DND-41 (cell line): ENCODE results near the gene PHLPP1.

ENCODE experiments used
- ATAC-seq: fragments of 200-7000 bp; cut with Tn5 transposase; 3 replicates; pipeline ENCODE4 v1.9.1; 2021; ENCODE audit warnings: low read depth; ENCODE audit not compliant: insufficient read depth
- DNase-seq: peaks from one replicate; pipeline ENCODE4 v3.0.0-alpha.2; 2020
- H2AFZ ChIP-seq: 2 replicates; pipeline ENCODE4 v1.6.0; 2012; ENCODE audit warnings: low read depth, low read length
- H3K27ac ChIP-seq: 2 replicates; pipeline ENCODE4 v1.5.1; 2012; ENCODE audit warnings: low read length, inconsistent platforms
- H3K27me3 ChIP-seq: fragments of 200-600 bp; sonication (generic); 2 replicates; pipeline ENCODE4 v1.6.0; 2012; ENCODE audit warnings: low read length, mild to moderate bottlenecking, inconsistent platforms; ENCODE audit not compliant: insufficient read depth, poor library complexity
- H3K36me3 ChIP-seq: 2 replicates; pipeline ENCODE4 v1.5.1; 2012; ENCODE audit warnings: low read length, inconsistent platforms; ENCODE audit not compliant: insufficient read depth
- H3K4me1 ChIP-seq: 2 replicates; pipeline ENCODE4 v1.5.1; 2012; ENCODE audit warnings: mild to moderate bottlenecking, low read length; ENCODE audit not compliant: insufficient read depth
- H3K4me2 ChIP-seq: 2 replicates; pipeline ENCODE4 v1.6.0; 2012; ENCODE audit warnings: mild to moderate bottlenecking, moderate library complexity, low read length, inconsistent platforms; ENCODE audit not compliant: insufficient read depth
- H3K4me3 ChIP-seq, 2 experiments: fragments of 200-600 bp in 1 of 2; shearing (Covaris generic) in 1 of 2; 2 replicates each; pipeline ENCODE4 v1.5.1; 2012 to 2016; ENCODE audit warnings: inconsistent platforms in 2 of 2, low read length in 2 of 2, mild to moderate bottlenecking in 2 of 2, low read depth in 1 of 2, moderate library complexity in 1 of 2
- H3K79me2 ChIP-seq: 2 replicates; pipeline ENCODE4 v1.6.0; 2012; ENCODE audit warnings: low read length, inconsistent platforms; ENCODE audit not compliant: insufficient read depth
- H3K9ac ChIP-seq: 2 replicates; pipeline ENCODE4 v1.6.0; 2012; ENCODE audit warnings: low read depth, mild to moderate bottlenecking, inconsistent platforms, low read length, moderate library complexity
- H3K9me3 ChIP-seq: 2 replicates; pipeline ENCODE4 v1.5.1; 2012; ENCODE audit warnings: low read length, moderate library complexity, mild to moderate bottlenecking, inconsistent platforms; ENCODE audit not compliant: insufficient read depth, severe bottlenecking
- H4K20me1 ChIP-seq: 2 replicates; pipeline ENCODE4 v1.6.0; 2012; ENCODE audit warnings: low read length; ENCODE audit not compliant: insufficient read depth
- CTCF ChIP-seq: IDR thresholded peaks from 2 replicates; pipeline ENCODE4 v1.5.1; 2012; ENCODE audit warnings: borderline replicate concordance, low read length, moderate library complexity, mild to moderate bottlenecking; ENCODE audit not compliant: poor library complexity, severe bottlenecking; ENCODE audit errors: extremely low read depth
- EZH2 ChIP-seq: IDR thresholded peaks from 3 replicates; pipeline ENCODE4 v1.6.1; 2012; ENCODE audit warnings: borderline replicate concordance, low read depth, mild to moderate bottlenecking, moderate library complexity, low read length, inconsistent platforms; ENCODE audit not compliant: severe bottlenecking

PHLPP1 gene

DNA sequence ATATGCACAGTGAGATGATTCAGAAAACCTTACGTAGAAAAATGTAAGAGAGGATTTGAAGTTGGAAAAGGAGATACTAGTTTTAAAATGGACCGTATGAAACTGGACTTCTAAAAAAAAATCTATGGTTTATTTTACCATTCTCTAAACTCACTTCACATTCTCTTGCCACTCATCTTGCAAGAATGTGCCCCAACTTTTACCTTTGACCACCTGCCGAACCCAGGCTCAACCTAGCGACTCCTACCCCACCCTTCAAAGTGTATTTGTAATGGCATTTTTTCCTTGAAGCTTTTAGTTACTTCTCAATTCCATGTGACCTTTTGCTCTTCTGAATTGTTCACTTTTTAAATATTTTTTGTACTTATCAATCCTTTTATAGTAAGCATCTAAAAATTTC lies 160.8 kb downstream of the PHLPP1 start:
- Histone ChIP-seq H4K20me1 (no peaks in the 10 kb centered on the region), H3K9ac (no peak overlapping the region), H2AFZ (no peak overlapping the region), H3K4me1 (no peaks in the 10 kb centered on the region), H3K27ac (no peak overlapping the region), H3K27me3 (no peaks in the 10 kb centered on the region), H3K36me3 (no peaks in the 10 kb centered on the region), H3K4me3 (no peak overlapping the region), H3K79me2 (no peaks in the 10 kb centered on the region), H3K4me2 (no peak overlapping the region), H3K9me3 (no peaks in the 10 kb centered on the region)
- TF ChIP-seq EZH2 (no peak), CTCF (no peak)
- ATAC-seq (no peak), DNase-seq (no peak)

DNA sequence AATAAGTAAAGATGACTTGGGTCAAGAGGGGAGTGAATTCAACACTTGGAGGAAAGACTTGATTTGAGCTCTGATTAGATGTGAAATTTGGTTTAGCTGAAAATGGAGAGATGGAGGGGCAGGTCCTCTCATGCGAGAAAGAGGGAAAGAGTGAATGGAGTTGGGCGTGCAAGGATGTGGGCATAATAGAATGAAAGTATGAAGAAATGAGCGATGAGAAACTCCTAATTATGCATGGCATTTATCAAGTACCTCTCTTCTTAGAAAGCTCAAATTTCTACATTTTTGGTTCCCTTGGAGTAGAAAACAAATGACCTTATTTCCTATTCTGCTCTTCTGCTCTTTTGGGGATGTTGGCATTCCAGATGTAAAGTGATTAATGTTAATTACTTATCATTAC lies 161.5 kb downstream of the PHLPP1 start:
- Histone ChIP-seq H3K79me2 (no peaks in the 10 kb centered on the region), H2AFZ (no peak overlapping the region), H3K9ac (no peak overlapping the region), H3K4me1 (no peaks in the 10 kb centered on the region), H4K20me1 (no peaks in the 10 kb centered on the region), H3K36me3 (no peaks in the 10 kb centered on the region), H3K27ac (no peak overlapping the region), H3K4me3 (no peak overlapping the region), H3K27me3 (no peaks in the 10 kb centered on the region), H3K9me3 (no peaks in the 10 kb centered on the region), H3K4me2 (no peak overlapping the region)
- DNase-seq (no peak), ATAC-seq (no peak)
- TF ChIP-seq CTCF, result no peak
- no peak for TF ChIP-seq EZH2

DNA sequence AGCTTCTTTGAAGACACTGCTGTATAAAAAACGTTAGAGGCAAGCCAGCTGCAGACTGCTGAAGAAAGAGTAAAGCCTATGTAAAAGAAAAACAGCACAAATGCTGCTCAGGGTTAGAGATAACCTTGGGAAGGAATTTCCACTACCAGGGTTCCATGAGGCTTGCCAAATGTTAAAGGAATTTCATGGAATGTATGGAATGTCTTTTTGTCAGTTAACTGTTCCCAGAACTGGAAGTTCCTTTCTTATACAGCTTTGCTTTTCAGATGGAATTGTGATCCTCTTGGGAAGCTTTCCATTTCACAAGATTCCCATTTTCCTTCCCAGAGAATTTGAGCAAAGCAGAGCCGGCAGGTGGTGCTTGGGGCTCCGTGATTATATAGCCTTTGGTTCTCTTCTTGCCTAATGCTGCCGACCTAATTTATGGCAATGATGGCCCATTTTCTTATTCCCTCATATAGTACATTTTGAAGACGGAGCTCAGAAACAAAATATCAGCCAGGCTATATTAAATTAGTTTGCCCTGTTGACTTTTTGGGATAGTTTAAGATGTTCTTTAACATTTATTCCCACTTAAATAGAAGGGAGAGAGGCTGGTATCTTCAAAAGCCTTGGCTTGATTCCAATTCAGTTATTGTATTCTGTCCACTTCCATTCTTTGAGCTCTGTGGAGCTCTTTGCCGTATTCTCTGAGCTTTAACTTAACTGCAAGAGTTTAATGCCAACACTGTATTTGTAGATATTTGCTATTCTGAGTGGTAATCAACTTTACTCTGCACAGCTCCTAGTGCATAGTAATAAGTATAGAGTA lies 162.3 kb downstream of the PHLPP1 start:
- no peaks in the 10 kb centered on the region for H3K36me3 ChIP-seq
- ATAC-seq, result no peak
- H2AFZ ChIP-seq, result no peak overlapping the region
- H3K4me3 ChIP-seq, result no peak overlapping the region
- H3K4me1 ChIP-seq, result no peaks in the 10 kb centered on the region
- no peak overlapping the region for H3K27ac ChIP-seq
- DNase-seq, result no peak
- H3K9ac ChIP-seq, result no peak overlapping the region
- no peaks in the 10 kb centered on the region for H4K20me1 ChIP-seq
- TF ChIP-seq CTCF (no peak), EZH2 (no peak)
- H3K79me2 ChIP-seq, result no peaks in the 10 kb centered on the region
- no peaks in the 10 kb centered on the region for H3K27me3 ChIP-seq
- no peaks in the 10 kb centered on the region for H3K9me3 ChIP-seq
- no peak overlapping the region for H3K4me2 ChIP-seq
